Mammary epithelial cell (primary cell): Measurements from ENCODE around the gene MED16.

Experiments used
- EZH2 ChIP-seq: IDR thresholded peaks from 2 replicates; pipeline ENCODE4 v1.6.1; 2012; ENCODE audit warnings: low read length, inconsistent platforms, borderline replicate concordance
- TF ChIP-seq, protein P1 (sequence below), 2 donors: IDR thresholded peaks in 1 of 2; conservative IDR thresholded peaks in 1 of 2; 2 replicates each; pipeline ENCODE4 v1.5.1; 2011 to 2012; ENCODE audit warnings: inconsistent platforms in 2 of 2, low read length in 2 of 2, mild to moderate bottlenecking in 2 of 2, control low read depth in 1 of 2, low read depth in 1 of 2; ENCODE audit not compliant: insufficient read depth in 1 of 2; ENCODE audit errors: extremely low read depth in 1 of 2

DNA sequence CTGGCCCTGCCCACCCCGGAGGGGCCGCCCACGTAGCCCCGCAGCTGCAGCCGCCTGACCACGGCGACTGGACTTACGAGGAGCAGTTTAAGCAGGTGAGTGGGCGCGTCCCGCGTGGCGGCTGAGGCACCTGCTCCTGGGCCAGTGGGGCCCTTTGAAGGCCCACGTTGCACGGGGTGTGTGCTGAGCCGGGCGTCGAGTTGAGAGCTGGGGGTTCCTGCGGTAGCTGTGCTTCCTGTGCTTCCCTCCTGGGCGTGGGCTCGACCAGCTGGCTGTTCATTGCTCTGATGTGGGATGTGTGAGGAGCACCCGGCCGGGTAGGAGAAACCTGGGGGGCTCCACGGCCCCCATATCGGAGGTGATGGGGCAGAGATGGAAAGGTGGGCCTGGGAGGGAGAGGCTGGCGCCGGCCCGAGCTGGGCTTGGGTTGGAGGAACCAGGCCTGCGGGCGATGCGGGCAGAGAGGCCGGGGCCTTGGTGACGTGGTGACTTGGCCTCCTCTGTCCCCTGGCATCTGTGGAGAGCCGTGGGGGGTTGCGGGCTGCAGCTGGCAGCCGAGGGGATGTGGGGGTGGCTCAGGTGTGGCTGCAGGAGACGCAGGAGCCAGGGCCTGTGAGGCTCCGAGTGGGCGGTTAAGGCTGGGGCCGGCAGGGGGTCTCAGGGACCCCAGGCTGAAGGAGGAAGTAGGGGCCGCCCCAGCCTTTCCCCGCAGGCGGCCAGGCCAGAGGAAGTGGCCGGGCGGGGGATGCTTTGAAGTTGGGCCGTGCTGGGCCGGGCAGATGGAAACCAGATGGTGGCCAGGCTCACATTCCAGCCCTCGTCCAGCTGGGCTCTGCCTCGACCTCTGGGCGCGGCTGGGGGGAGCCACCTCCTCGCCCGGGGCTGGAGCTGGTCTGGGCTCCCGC is 39.9 kb upstream of the MED16 start:
- TF ChIP-seq, protein P1, sequence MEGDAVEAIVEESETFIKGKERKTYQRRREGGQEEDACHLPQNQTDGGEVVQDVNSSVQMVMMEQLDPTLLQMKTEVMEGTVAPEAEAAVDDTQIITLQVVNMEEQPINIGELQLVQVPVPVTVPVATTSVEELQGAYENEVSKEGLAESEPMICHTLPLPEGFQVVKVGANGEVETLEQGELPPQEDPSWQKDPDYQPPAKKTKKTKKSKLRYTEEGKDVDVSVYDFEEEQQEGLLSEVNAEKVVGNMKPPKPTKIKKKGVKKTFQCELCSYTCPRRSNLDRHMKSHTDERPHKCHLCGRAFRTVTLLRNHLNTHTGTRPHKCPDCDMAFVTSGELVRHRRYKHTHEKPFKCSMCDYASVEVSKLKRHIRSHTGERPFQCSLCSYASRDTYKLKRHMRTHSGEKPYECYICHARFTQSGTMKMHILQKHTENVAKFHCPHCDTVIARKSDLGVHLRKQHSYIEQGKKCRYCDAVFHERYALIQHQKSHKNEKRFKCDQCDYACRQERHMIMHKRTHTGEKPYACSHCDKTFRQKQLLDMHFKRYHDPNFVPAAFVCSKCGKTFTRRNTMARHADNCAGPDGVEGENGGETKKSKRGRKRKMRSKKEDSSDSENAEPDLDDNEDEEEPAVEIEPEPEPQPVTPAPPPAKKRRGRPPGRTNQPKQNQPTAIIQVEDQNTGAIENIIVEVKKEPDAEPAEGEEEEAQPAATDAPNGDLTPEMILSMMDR (conservative IDR thresholded peaks at IDR 0.05 in 1 of 2, IDR thresholded peaks at IDR 0.05 in 1 of 2; ENCODE audit: extremely low read depth in 1 of 2, insufficient read depth in 1 of 2, low read depth in 1 of 2, low read length in 2 of 2), result no peak
- no peak for TF ChIP-seq EZH2
